Loucy (cell line): ENCODE data around the gene CACNA1B.

Experiments
- H2AFZ ChIP-seq: fragments of 200-600 bp; sonication (generic); 2 replicates; pipeline ENCODE4 v1.6.0; 2016; ENCODE audit warnings: antibody characterized with exemption, mild to moderate bottlenecking, low read length, moderate library complexity
- H3F3A ChIP-seq: fragments of 200-600 bp; 2 replicates; pipeline ENCODE4 v1.6.0; 2016; ENCODE audit warnings: antibody characterized with exemption, low read depth, mild to moderate bottlenecking
- H3K27me3 ChIP-seq: fragments of 200-600 bp; sonication (generic); 2 replicates; pipeline ENCODE4 v1.6.1; 2014; ENCODE audit warnings: low read length, mild to moderate bottlenecking; ENCODE audit not compliant: insufficient read depth, poor library complexity, severe bottlenecking
- H3K36me3 ChIP-seq: fragments of 200-600 bp; sonication (generic); 2 replicates; pipeline ENCODE4 v1.6.1; 2016; ENCODE audit warnings: low read length; ENCODE audit not compliant: insufficient read depth
- H3K4me1 ChIP-seq: fragments of 200-600 bp; sonication (generic); 2 replicates; pipeline ENCODE4 v1.5.1; 2014; ENCODE audit warnings: low read length, mild to moderate bottlenecking; ENCODE audit not compliant: insufficient read depth, poor library complexity, severe bottlenecking
- H3K4me2 ChIP-seq: fragments of 200-600 bp; sonication (generic); 2 replicates; pipeline ENCODE4 v1.6.0; 2014; ENCODE audit warnings: antibody characterized with exemption, low read length, low read depth, mild to moderate bottlenecking; ENCODE audit not compliant: poor library complexity, severe bottlenecking
- H3K4me3 ChIP-seq: fragments of 200-600 bp; sonication (generic); 2 replicates; pipeline ENCODE4 v1.5.1; 2014; ENCODE audit warnings: low read length, mild to moderate bottlenecking, mixed read lengths; ENCODE audit not compliant: poor library complexity, severe bottlenecking
- H3K79me2 ChIP-seq: fragments of 200-600 bp; sonication (generic); 2 replicates; pipeline ENCODE4 v1.6.1; 2014; ENCODE audit warnings: low read length; ENCODE audit not compliant: insufficient read depth
- H3K9ac ChIP-seq: fragments of 200-600 bp; sonication (generic); 2 replicates; pipeline ENCODE4 v1.6.0; 2014; ENCODE audit warnings: mild to moderate bottlenecking, low read depth, low read length, moderate library complexity; ENCODE audit not compliant: poor library complexity, severe bottlenecking
- H3K9me2 ChIP-seq: fragments of 200-600 bp; sonication (generic); replicated peaks from 2 replicates; pipeline ENCODE4 v1.6.1; 2016; ENCODE audit warnings: low read depth, low read length, mixed read lengths
- H3K9me3 ChIP-seq: fragments of 200-600 bp; sonication (generic); 2 replicates; pipeline ENCODE4 v1.6.1; 2014; ENCODE audit warnings: mild to moderate bottlenecking, antibody characterized with exemption, low read length, low read depth; ENCODE audit not compliant: insufficient read depth
- H4K20me1 ChIP-seq: fragments of 200-600 bp; sonication (generic); 2 replicates; pipeline ENCODE4 v1.6.0; 2014; ENCODE audit warnings: antibody characterized with exemption, low read length, mild to moderate bottlenecking; ENCODE audit not compliant: insufficient read depth, poor library complexity, severe bottlenecking
- CTCF ChIP-seq: fragments of 200-600 bp; sonication (generic); conservative IDR thresholded peaks from 2 replicates; pipeline ENCODE4 v1.5.1; 2014; ENCODE audit warnings: mild to moderate bottlenecking, antibody characterized with exemption, low read length
- EZH2phosphoT487 ChIP-seq: fragments of 200-600 bp; IDR thresholded peaks from 2 replicates; pipeline ENCODE4 v1.6.1; 2018; ENCODE audit warnings: antibody characterized with exemption, mild to moderate bottlenecking, moderate library complexity, borderline replicate concordance

CACNA1B gene

GRCh38 chr9:138048184-138048583, 170.6 kb downstream of the CACNA1B start:
- TF ChIP-seq CTCF (no peak), EZH2phosphoT487 (no peak)
- H3K36me3 ChIP-seq = no peaks in the 10 kb centered on the region
- H3K27me3 ChIP-seq = no peaks in the 10 kb centered on the region
- no peaks in the 10 kb centered on the region for H3K79me2 ChIP-seq
- H3K9ac ChIP-seq = no peak overlapping the region
- no peaks in the 10 kb centered on the region for H4K20me1 ChIP-seq
- H3K9me3 ChIP-seq = peaks cover 46% of the 10 kb centered on the region; the same call in 1 of the 2 replicates
- H3K4me2 ChIP-seq = no peak overlapping the region
- H3F3A ChIP-seq = no peaks in the 10 kb centered on the region
- no peaks in the 10 kb centered on the region for H3K9me2 ChIP-seq
- H2AFZ ChIP-seq = no peak overlapping the region
- no peaks in the 10 kb centered on the region for H3K4me1 ChIP-seq
- no peak overlapping the region for H3K4me3 ChIP-seq

GRCh38 chr9:138049085-138049778, 171.7 kb downstream of the CACNA1B start:
- Histone ChIP-seq H3K4me3 (no peak overlapping the region), H4K20me1 (no peaks in the 10 kb centered on the region), H3K79me2 (no peaks in the 10 kb centered on the region), H3K36me3 (no peaks in the 10 kb centered on the region), H3K4me2 (no peak overlapping the region), H3K9ac (no peak overlapping the region), H3K9me3 (peaks cover 44% of the 10 kb centered on the region; the same call in 1 of the 2 replicates), H3F3A (no peaks in the 10 kb centered on the region), H3K9me2 (no peaks in the 10 kb centered on the region), H2AFZ (no peak overlapping the region), H3K4me1 (no peaks in the 10 kb centered on the region), H3K27me3 (no peaks in the 10 kb centered on the region)
- TF ChIP-seq EZH2phosphoT487 = no peak
- no peak for TF ChIP-seq CTCF

GRCh38 chr9:138049779-138050471, 172.3 kb downstream of the CACNA1B start:
- no peaks in the 10 kb centered on the region for H3F3A ChIP-seq
- no peaks in the 10 kb centered on the region for H3K27me3 ChIP-seq
- no peaks in the 10 kb centered on the region for H3K36me3 ChIP-seq
- no peaks in the 10 kb centered on the region for H3K79me2 ChIP-seq
- H3K9me2 ChIP-seq = no peaks in the 10 kb centered on the region
- no peak overlapping the region for H3K9ac ChIP-seq
- peaks cover 43% of the 10 kb centered on the region; the same call in 1 of the 2 replicates for H3K9me3 ChIP-seq
- no peak overlapping the region for H3K4me3 ChIP-seq
- H3K4me2 ChIP-seq = no peak overlapping the region
- H2AFZ ChIP-seq = no peak overlapping the region
- H4K20me1 ChIP-seq = no peaks in the 10 kb centered on the region
- no peaks in the 10 kb centered on the region for H3K4me1 ChIP-seq
- no peak for TF ChIP-seq CTCF
- no peak for TF ChIP-seq EZH2phosphoT487
